ENCODE measurements around the gene HCAR3. TPM values are rescaled to one million over a fixed set of nuclear protein-coding genes. Genes with fewer than 3 reads are reported as not detected.

HCAR3 gene
- total and polyA plus RNA-seq, 2 of the 13 experiments (the other 11 are each of a cell fraction or from before 2014, with no cell fraction given), result 0.11 to 12.8 TPM

DNA sequence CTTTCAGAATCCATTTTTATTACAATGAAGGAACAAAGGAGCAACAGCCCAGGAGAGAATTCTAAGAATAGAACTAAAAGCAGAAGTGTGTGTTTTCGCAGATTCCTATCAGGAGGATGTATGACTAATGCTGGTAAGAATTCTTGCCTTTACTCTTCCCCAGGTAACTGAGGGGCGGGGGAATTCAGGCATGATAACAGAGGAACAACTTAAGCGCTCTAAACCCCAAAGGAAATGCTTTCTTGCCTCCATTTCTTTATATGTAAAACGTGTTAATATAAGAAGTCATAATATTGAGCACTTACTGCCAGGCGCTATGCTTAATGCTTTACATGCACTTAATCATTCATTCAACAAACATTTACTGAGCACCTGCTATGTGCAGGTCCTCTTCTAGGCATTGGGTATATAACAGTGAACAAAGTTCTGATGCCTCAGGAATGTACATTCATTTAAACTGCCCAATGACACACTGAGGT lies 9.5 kb upstream of the HCAR3 start (continued):
- TF ChIP-seq ZNF329 (CRISPR knock-in tag; IDR thresholded peaks at IDR 0.05; ENCODE audit: low read depth) (no peak), ZNF619 (CRISPR knock-in tag; IDR thresholded peaks at IDR 0.05) (no peak)
- TF ChIP-seq, protein P1, sequence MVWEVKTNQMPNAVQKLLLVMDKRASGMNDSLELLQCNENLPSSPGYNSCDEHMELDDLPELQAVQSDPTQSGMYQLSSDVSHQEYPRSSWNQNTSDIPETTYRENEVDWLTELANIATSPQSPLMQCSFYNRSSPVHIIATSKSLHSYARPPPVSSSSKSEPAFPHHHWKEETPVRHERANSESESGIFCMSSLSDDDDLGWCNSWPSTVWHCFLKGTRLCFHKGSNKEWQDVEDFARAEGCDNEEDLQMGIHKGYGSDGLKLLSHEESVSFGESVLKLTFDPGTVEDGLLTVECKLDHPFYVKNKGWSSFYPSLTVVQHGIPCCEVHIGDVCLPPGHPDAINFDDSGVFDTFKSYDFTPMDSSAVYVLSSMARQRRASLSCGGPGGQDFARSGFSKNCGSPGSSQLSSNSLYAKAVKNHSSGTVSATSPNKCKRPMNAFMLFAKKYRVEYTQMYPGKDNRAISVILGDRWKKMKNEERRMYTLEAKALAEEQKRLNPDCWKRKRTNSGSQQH (CRISPR knock-in tag; IDR thresholded peaks at IDR 0.05; ENCODE audit: low read depth), result no peak

- in situ Hi-C loops (cut with HindIII; ENCODE audit: extremely low pct_ligation_motif_present, low pct_unique_long_range_greater_than_20kb), result no loop called here
- H3K36me3 ChIP-seq (replicated peaks in 1 of 2; ENCODE audit: control insufficient read depth in 1 of 2, insufficient read depth in 2 of 2, low read length in 2 of 2), result no peaks in the 10 kb centered on the region
- TF ChIP-seq NFKBIZ (CRISPR knock-in tag; IDR thresholded peaks at IDR 0.05) (no peak), SCMH1 (CRISPR knock-in tag; IDR thresholded peaks at IDR 0.05; ENCODE audit: borderline replicate concordance) (no peak), ZMYM3 (CRISPR knock-in tag; IDR thresholded peaks at IDR 0.05) (0 out of 2 replicates have a peak, but pooled peaks have one; percentile 14), ZNF121 (CRISPR knock-in tag; IDR thresholded peaks at IDR 0.05) (peak; percentile 91), KLF6 (CRISPR knock-in tag; IDR thresholded peaks at IDR 0.05) (no peak)
- POLR2A ChIA-PET, result no interaction called here
- peaks cover 83% of the 10 kb centered on the region for H3K4me1 ChIP-seq (ENCODE audit: insufficient read depth, low read length)
- WGBS (ENCODE audit: low lambda C conversion rate), result 90% methylated on average over 6 of the region's 6 CpGs
- FAIRE-seq (no peak), DNase-seq (ENCODE audit: low spot score) (no peak), ATAC-seq (no peak)
- CTCF ChIA-PET (ENCODE audit: low intra/inter-chr PET ratio, low total read pairs), result no interaction called here
- BruUV-seq (replicated peaks), result no TSS peak
- H3K27me3 ChIP-seq (ENCODE audit: control insufficient read depth in 1 of 2, insufficient read depth in 2 of 2, low read length in 2 of 2), result no peaks in the 10 kb centered on the region
- H3K9ac ChIP-seq (ENCODE audit: insufficient read depth, low read depth, low read length), result peak overlapping the region; percentile 42; the same call in 1 of the 2 replicates
- intact Hi-C loops (cut with micrococcal nuclease; ENCODE audit: unreplicated experiment), result loop anchor here (10.0 kb wide), 1 partner anchor 51 kb away; no protein-coding TSS in a partner anchor
- H3K27ac ChIP-seq (ENCODE audit: extremely low read length, insufficient read depth, low read length), result peak overlapping the region; percentile 55
- no peak overlapping the region for H3K4me3 ChIP-seq (replicated peaks in 1 of 3; ENCODE audit: insufficient read depth in 1 of 3, low read depth in 2 of 3, low read length in 3 of 3)
- H4K20me1 ChIP-seq (ENCODE audit: insufficient read depth, low read length), result no peaks in the 10 kb centered on the region
- peak overlapping the region; percentile 40 for H3K4me2 ChIP-seq (ENCODE audit: low read depth, low read length)
- H3K79me2 ChIP-seq (ENCODE audit: insufficient read depth, low read length), result no peaks in the 10 kb centered on the region
- no peak overlapping the region for H2AFZ ChIP-seq (ENCODE audit: low read length)
- no peaks in the 10 kb centered on the region for H3K9me3 ChIP-seq (ENCODE audit: low read length)
Observed at GRCh38 chr12:122725452-122726079, 9.0 kb upstream of the HCAR3 start.
